ENCODE results near the gene ENTPD6. TPM values are rescaled to one million over a fixed set of nuclear protein-coding genes. Genes with fewer than 3 reads are reported as not detected.
A peak's percentile ranks its signal among the peaks of the same experiment; 100 is the strongest.

ENTPD6 gene
- total RNA-seq, 4 donors from 2014 or later, result 163 to 261 (median 224) TPM

DNA sequence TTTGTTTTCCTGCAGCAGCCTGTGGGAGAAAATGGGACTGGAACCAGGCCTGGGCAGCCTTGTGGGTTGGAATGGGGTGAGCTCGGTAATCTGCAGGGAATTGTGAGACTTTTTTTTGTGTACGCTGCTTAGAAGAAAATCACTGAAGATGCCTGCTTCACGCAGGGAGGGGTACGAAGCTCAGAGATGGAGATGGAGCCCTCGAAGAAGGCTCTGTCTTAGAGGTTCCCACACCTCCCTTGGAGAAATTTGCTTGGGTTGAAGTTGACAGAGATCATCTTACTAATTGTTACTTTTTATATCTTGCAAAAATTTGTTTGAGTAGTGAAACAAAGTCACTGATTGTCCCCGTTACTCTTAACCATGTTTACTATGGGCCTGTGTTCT is 53.3 kb downstream of the ENTPD6 start:
- H3K9me3 ChIP-seq, result no peaks in the 10 kb centered on the region
- in situ Hi-C loops (cut with MboI; ENCODE audit: low pct_ligation_motif_present in 1 of 4, low pct_unique_long_range_greater_than_20kb in 1 of 4, low sequenced_read_pairs in 3 of 4), result no loop called here
- H3K4me3 ChIP-seq, result peak overlapping the region; percentile 88 to 96 (median 92)
- DNase-seq, result no peak
- intact Hi-C loops (cut with DNase I; ENCODE audit: low total_unique reads), result loop anchor here (10.0 kb wide), 1 partner anchor 1894 kb away; the partner anchor contains the start of gene NXT1
- TF ChIP-seq, protein P1, sequence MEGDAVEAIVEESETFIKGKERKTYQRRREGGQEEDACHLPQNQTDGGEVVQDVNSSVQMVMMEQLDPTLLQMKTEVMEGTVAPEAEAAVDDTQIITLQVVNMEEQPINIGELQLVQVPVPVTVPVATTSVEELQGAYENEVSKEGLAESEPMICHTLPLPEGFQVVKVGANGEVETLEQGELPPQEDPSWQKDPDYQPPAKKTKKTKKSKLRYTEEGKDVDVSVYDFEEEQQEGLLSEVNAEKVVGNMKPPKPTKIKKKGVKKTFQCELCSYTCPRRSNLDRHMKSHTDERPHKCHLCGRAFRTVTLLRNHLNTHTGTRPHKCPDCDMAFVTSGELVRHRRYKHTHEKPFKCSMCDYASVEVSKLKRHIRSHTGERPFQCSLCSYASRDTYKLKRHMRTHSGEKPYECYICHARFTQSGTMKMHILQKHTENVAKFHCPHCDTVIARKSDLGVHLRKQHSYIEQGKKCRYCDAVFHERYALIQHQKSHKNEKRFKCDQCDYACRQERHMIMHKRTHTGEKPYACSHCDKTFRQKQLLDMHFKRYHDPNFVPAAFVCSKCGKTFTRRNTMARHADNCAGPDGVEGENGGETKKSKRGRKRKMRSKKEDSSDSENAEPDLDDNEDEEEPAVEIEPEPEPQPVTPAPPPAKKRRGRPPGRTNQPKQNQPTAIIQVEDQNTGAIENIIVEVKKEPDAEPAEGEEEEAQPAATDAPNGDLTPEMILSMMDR (IDR thresholded peaks at IDR 0.05), result no peak
- TF ChIP-seq POLR2A (IDR thresholded peaks at IDR 0.05) (no peak), EP300 (IDR thresholded peaks at IDR 0.05; ENCODE audit: low read depth) (no peak), POLR2AphosphoS5 (IDR thresholded peaks at IDR 0.05) (no peak)
- no peaks in the 10 kb centered on the region for H3K27me3 ChIP-seq
- no peaks in the 10 kb centered on the region for H3K36me3 ChIP-seq
- peak overlapping the region; percentile 92 to 98 (median 98) for H3K27ac ChIP-seq
- peaks cover 31 to 70% (median 58%) of the 10 kb centered on the region in 4 donors for H3K4me1 ChIP-seq
- WGBS, 2 donors (ENCODE audit: low coverage in 1 of 2), result 3 to 10% methylated on average over 2 to 6 of the region's 6 CpGs

DNA sequence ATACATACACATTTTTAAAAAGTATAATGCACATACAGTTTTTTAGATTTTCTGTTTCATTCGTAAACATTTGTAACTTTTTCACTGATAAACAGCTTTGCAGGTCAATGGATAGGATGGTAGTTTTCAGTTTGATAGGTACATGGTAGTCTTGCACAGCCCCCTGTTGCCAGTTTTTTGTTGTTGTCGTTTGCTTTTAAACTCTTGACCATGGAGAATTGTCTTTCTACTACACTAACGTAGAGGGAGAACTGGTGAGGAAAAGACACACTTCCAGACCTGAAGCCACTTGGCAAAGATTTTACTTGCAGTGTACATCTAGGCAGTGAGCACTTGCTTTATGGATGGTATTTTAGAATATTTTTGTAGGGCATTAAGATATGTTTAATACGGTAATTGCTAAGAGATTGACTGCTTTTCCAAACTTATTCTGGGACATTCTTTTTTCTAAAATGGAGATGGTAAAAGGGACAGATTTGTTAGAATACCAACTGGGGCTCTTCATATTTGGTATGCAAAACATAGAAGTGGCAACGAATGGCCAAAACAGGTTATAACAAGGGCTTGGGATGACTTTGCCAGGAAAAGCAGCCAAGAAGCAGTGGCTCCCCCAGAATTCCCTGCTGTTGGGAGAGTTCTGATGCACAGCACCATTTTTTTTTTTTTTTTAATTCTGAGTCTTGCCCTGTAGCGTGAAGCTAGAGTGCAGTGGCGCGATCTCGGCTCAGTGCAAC is 53.9 kb downstream of the ENTPD6 start:
- in situ Hi-C loops (cut with MboI; ENCODE audit: low pct_ligation_motif_present in 1 of 4, low pct_unique_long_range_greater_than_20kb in 1 of 4, low sequenced_read_pairs in 3 of 4), result no loop called here
- intact Hi-C loops (cut with DNase I; ENCODE audit: low total_unique reads), result loop anchor here (10.0 kb wide), 1 partner anchor 1895 kb away; the partner anchor contains the start of gene NXT1
- 29 to 42% methylated on average over 9 of the region's 9 CpGs for WGBS, 2 donors (ENCODE audit: low coverage in 1 of 2)
- TF ChIP-seq, protein P1 (IDR thresholded peaks at IDR 0.05), result no peak
- TF ChIP-seq EP300 (IDR thresholded peaks at IDR 0.05; ENCODE audit: low read depth) (no peak), POLR2A (IDR thresholded peaks at IDR 0.05) (no peak), POLR2AphosphoS5 (IDR thresholded peaks at IDR 0.05) (no peak)
- Histone ChIP-seq H3K36me3 (no peaks in the 10 kb centered on the region), H3K4me3 (peak overlapping the region; percentile 88 to 96 (median 92)), H3K27ac (peak overlapping the region; percentile 92 to 98 (median 98)), H3K27me3 (no peaks in the 10 kb centered on the region), H3K9me3 (no peaks in the 10 kb centered on the region), H3K4me1 (peaks cover 36 to 76% (median 62%) of the 10 kb centered on the region in 4 donors)
- DNase-seq, result peak; percentile 2

DNA sequence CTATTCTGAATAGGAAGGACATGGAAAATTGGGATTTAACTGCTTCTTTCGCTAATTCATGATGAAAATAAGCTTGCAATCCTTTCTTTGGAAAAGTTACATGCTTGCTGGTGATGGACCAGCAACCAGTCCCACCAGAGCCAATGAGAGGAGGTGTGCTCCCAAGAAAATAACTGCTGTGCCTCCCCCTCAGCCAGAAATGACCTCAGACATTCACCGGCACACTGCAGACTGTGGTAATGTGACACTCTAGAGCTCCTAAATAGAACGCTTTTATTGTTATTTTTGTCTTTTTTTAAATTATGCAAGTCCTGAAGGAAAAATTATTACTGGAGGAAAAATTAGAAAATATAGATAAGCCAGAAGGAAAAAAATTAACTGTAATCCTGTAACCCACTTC is 55.0 kb downstream of the ENTPD6 start:
- Histone ChIP-seq H3K4me3 (peak overlapping the region in 3 of 4 donors; percentile 91 to 96 (median 93)), H3K27me3 (no peaks in the 10 kb centered on the region), H3K36me3 (no peaks in the 10 kb centered on the region), H3K27ac (peak overlapping the region; percentile 92 to 98 (median 98)), H3K4me1 (peaks cover 42 to 84% (median 73%) of the 10 kb centered on the region in 4 donors), H3K9me3 (no peaks in the 10 kb centered on the region)
- in situ Hi-C loops (cut with MboI; ENCODE audit: low pct_ligation_motif_present in 1 of 4, low pct_unique_long_range_greater_than_20kb in 1 of 4, low sequenced_read_pairs in 3 of 4) (no loop called here), intact Hi-C loops (cut with DNase I; ENCODE audit: low total_unique reads) (no loop called here)
- DNase-seq, result peak; percentile 8
- TF ChIP-seq, protein P1 (IDR thresholded peaks at IDR 0.05), result no peak
- TF ChIP-seq POLR2AphosphoS5 (IDR thresholded peaks at IDR 0.05), result no peak
- no peak for TF ChIP-seq POLR2A (IDR thresholded peaks at IDR 0.05)
- no peak for TF ChIP-seq EP300 (IDR thresholded peaks at IDR 0.05; ENCODE audit: low read depth)
- 42 to 57% methylated on average over 3 of the region's 3 CpGs for WGBS, 2 donors (ENCODE audit: low coverage in 1 of 2)

DNA sequence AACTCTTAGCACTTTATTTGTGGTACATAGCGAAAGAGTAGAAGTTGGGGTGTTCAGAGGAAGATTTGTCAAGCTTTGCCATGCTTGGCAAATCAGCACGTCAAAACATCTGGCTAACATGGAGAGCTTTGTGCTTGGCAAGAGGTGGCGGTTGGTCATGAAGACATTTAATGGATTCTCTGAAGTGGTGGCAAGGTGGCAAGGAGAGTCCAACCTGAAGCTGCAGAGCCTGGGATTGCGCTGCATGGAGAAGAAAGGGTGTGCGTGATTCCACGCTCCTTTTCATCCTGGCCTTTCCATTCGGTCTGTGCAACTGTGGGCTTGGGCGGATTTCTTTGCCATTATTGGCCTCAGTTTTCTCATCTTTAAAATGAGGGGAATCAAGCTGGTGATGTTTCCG is 55.5 kb downstream of the ENTPD6 start:
- H3K9me3 ChIP-seq, result no peaks in the 10 kb centered on the region
- no peaks in the 10 kb centered on the region for H3K36me3 ChIP-seq
- peaks cover 47 to 84% (median 77%) of the 10 kb centered on the region in 4 donors for H3K4me1 ChIP-seq
- intact Hi-C loops (cut with DNase I; ENCODE audit: low total_unique reads), result no loop called here
- TF ChIP-seq, protein P1 (IDR thresholded peaks at IDR 0.05), result no peak
- no peak for TF ChIP-seq EP300 (IDR thresholded peaks at IDR 0.05; ENCODE audit: low read depth)
- TF ChIP-seq POLR2A (IDR thresholded peaks at IDR 0.05), result no peak
- no peak for TF ChIP-seq POLR2AphosphoS5 (IDR thresholded peaks at IDR 0.05)
- no peaks in the 10 kb centered on the region for H3K27me3 ChIP-seq
- in situ Hi-C loops (cut with MboI; ENCODE audit: low pct_ligation_motif_present in 1 of 4, low pct_unique_long_range_greater_than_20kb in 1 of 4, low sequenced_read_pairs in 3 of 4), result no loop called here
- DNase-seq, result peak; percentile 5
- 89 to 100% methylated on average over 1 to 9 of the region's 9 CpGs for WGBS, 2 donors (ENCODE audit: low coverage in 1 of 2)
- H3K27ac ChIP-seq, result peak overlapping the region; percentile 92 to 98 (median 98)
- peak overlapping the region in 1 of 4 donors; percentile 93 for H3K4me3 ChIP-seq

All from transverse colon (tissue), 4 donors.